HCT116 (cell line): ENCODE results near the gene IQCK. TPM values are rescaled to one million over a fixed set of nuclear protein-coding genes. Genes with fewer than 3 reads are reported as not detected.

ENCODE experiments used
- ATAC-seq: fragments of 200-7000 bp; cut with Tn5 transposase; 2 replicates; pipeline ENCODE4 v1.9.1; 2020; ENCODE audit warnings: mild to moderate bottlenecking, moderate library complexity
- BruUV-seq: library from RNA; stranded (reverse); fragments of 400-500 nt; replicated peaks from 2 replicates; lab custom pipeline; 2021; lab: Mats Ljungman, UMichigan
- CTCF ChIA-PET: fragments of 300-600 bp; sonication (Branson Sonifier 250); formaldehyde crosslinking; loops from one replicate; lab custom pipeline; 2021; ENCODE audit warnings: antibody characterized with exemption; lab: Charles Lee
- POLR2A ChIA-PET: fragments of 300-600, 350-600 bp; sonication (Branson Sonifier 250); formaldehyde crosslinking; loops from one replicate; lab custom pipeline; 2021; ENCODE audit warnings: antibody characterized with exemption; lab: Charles Lee
- RAD21 ChIA-PET, 2 experiments: fragments of 300-600 bp; sonication (Branson Sonifier 250); formaldehyde crosslinking; loops; one replicate each; lab custom pipeline; 2023; ENCODE audit warnings: low total read pairs in 2 of 2; ENCODE audit not compliant: uncharacterized antibody in 2 of 2, unreplicated experiment in 2 of 2, low non-redundant PET in 1 of 2; lab: Charles Lee
- DNase-seq: peaks from one replicate; pipeline ENCODE4 v3.0.0-alpha.2; 2010; ENCODE audit warnings: low read depth, low spot score
- H2AFZ ChIP-seq: fragments of 200-600 bp; shearing (Covaris generic), sonication (generic); 2 replicates; pipeline ENCODE4 v1.6.1; 2017; ENCODE audit warnings: low read depth, mixed run types, mixed read lengths, antibody characterized with exemption, low read length; ENCODE audit not compliant: poor library complexity, severe bottlenecking
- H3K27ac ChIP-seq: 2 replicates; pipeline ENCODE4 v1.5.1; 2012; ENCODE audit warnings: low read depth, low read length
- H3K27me3 ChIP-seq: fragments of 200-600 bp; sonication (generic); 2 replicates; pipeline ENCODE4 v1.6.1; 2016; ENCODE audit warnings: mixed run types, low read length, mixed read lengths; ENCODE audit not compliant: insufficient read depth
- H3K36me3 ChIP-seq, 2 experiments: fragments of 200-500 bp in 1 of 2; fragments of 200-600 bp in 1 of 2; sonication (Bioruptor generic) in 1 of 2; sonication (generic) in 1 of 2; 2 replicates each; pipeline versions ENCODE4 v1.5.1 to v1.6.1; 2014 to 2016; ENCODE audit warnings: low read length in 2 of 2, inconsistent platforms in 1 of 2, mixed read lengths in 1 of 2, mixed run types in 1 of 2; ENCODE audit not compliant: insufficient read depth in 2 of 2, control insufficient read depth in 1 of 2
- H3K4me1 ChIP-seq, 2 experiments: fragments of 200-600 bp in 1 of 2; sonication (generic) in 1 of 2; 2 replicates each; pipeline versions ENCODE4 v1.5.1 to v1.6.1; 2012 to 2017; ENCODE audit warnings: low read length in 2 of 2, inconsistent platforms in 1 of 2, mild to moderate bottlenecking in 1 of 2, mixed read lengths in 1 of 2, mixed run types in 1 of 2, moderate library complexity in 1 of 2; ENCODE audit not compliant: insufficient read depth in 2 of 2, control insufficient read depth in 1 of 2
- H3K4me2 ChIP-seq: fragments of 200-600 bp; sonication (generic); 2 replicates; pipeline ENCODE4 v1.6.1; 2017; ENCODE audit warnings: mixed run types, low read length, mixed read lengths
- H3K4me3 ChIP-seq, 2 experiments: fragments of 200-600 bp in 1 of 2; sonication (generic) in 1 of 2; replicated peaks in 1 of 2; 2 replicates each; pipeline ENCODE4 v1.5.1; 2011 to 2016; ENCODE audit warnings: low read length in 2 of 2, control low read depth in 1 of 2, low read depth in 1 of 2, mild to moderate bottlenecking in 1 of 2, mixed read lengths in 1 of 2, mixed run types in 1 of 2
- H3K79me2 ChIP-seq: fragments of 200-600 bp; sonication (generic); 2 replicates; pipeline ENCODE4 v1.6.1; 2017; ENCODE audit warnings: mild to moderate bottlenecking, mixed run types, low read length, moderate library complexity, mixed read lengths; ENCODE audit not compliant: insufficient read depth
- H3K9ac ChIP-seq: fragments of 200-600 bp; sonication (generic); 2 replicates; pipeline ENCODE4 v1.6.1; 2016; ENCODE audit warnings: low read length, mixed read lengths
- H3K9me2 ChIP-seq: fragments of 200-600 bp; sonication (generic), shearing (Covaris generic); 2 replicates; pipeline ENCODE4 v1.6.1; 2017; ENCODE audit warnings: mixed run types, mild to moderate bottlenecking, moderate library complexity; ENCODE audit not compliant: insufficient read depth
- H3K9me3 ChIP-seq, 2 experiments: fragments of 200-500 bp in 1 of 2; fragments of 200-600 bp in 1 of 2; sonication (Bioruptor generic) in 1 of 2; sonication (generic) in 1 of 2; 2 replicates each; pipeline ENCODE4 v1.6.1; 2014 to 2017; ENCODE audit warnings: low read length in 2 of 2, mixed read lengths in 2 of 2, inconsistent platforms in 1 of 2, low read depth in 1 of 2, mild to moderate bottlenecking in 1 of 2, mixed run types in 1 of 2, moderate library complexity in 1 of 2; ENCODE audit not compliant: control insufficient read depth in 1 of 2, insufficient read depth in 1 of 2
- H4K20me1 ChIP-seq: fragments of 200-600 bp; sonication (generic), shearing (Covaris generic); 2 replicates; pipeline ENCODE4 v1.6.1; 2017; ENCODE audit warnings: mixed run types, mild to moderate bottlenecking, moderate library complexity; ENCODE audit not compliant: insufficient read depth
- REST ChIP-seq: IDR thresholded peaks from 2 replicates; pipeline ENCODE4 v1.6.1; 2012; ENCODE audit warnings: low read depth
- intact Hi-C: fragments of 100-400 bp; cut with micrococcal nuclease; formaldehyde crosslinking; loops from 2 replicates; pipeline ENCODE4 v1.10.0; 2022
- total RNA-seq: library from RNA; stranded (reverse); gene quantifications from one replicate; pipeline ENCODE4 v1.2.1, GENCODE V29; 2021; ENCODE audit not compliant: unreplicated experiment

IQCK gene
- total RNA-seq, 1 experiment from 2014 or later = 11.8 TPM

GRCh38 chr16:19753815-19754643 lies 36.0 kb downstream of the IQCK start:
- CTCF ChIA-PET = no interaction called here

More at GRCh38 chr16:19753815-19754643, 36.0 kb downstream of the IQCK start:
- no peak for DNase-seq
- H3K27me3 ChIP-seq = no peaks in the 10 kb centered on the region
- no peak for TF ChIP-seq REST
- H3K79me2 ChIP-seq = no peaks in the 10 kb centered on the region
- POLR2A ChIA-PET = no interaction called here
- H3K36me3 ChIP-seq = no peaks in the 10 kb centered on the region
- no TSS peak for BruUV-seq
- no peaks in the 10 kb centered on the region for H4K20me1 ChIP-seq
- intact Hi-C loops = no loop called here
- H3K4me2 ChIP-seq = no peak overlapping the region
- H3K9me3 ChIP-seq = no peaks in the 10 kb centered on the region
- H3K4me1 ChIP-seq = no peaks in the 10 kb centered on the region
- no peak overlapping the region for H3K27ac ChIP-seq
- no peak overlapping the region for H2AFZ ChIP-seq
- no peak for ATAC-seq
- no peak overlapping the region for H3K9ac ChIP-seq
- RAD21 ChIA-PET = no interaction called here
- H3K4me3 ChIP-seq = no peak overlapping the region
- H3K9me2 ChIP-seq = no peaks in the 10 kb centered on the region
